Measurements from ENCODE around the gene ESPNL.

Gene ESPNL

GRCh38 chr2:238117199-238118154, 17.3 kb downstream of the ESPNL start:
- DNase-seq = no peak

- no peak for DNase-seq
Observed at GRCh38 chr2:238119756-238120462, 19.8 kb downstream of the ESPNL start.

- no peak for DNase-seq
Observed at GRCh38 chr2:238120463-238121298, 20.5 kb downstream of the ESPNL start.

GRCh38 chr2:238121511-238122286, 21.6 kb downstream of the ESPNL start:
- no peak for DNase-seq

- no peak for DNase-seq
Observed at GRCh38 chr2:238122287-238123217, 22.4 kb downstream of the ESPNL start.

- no peak for DNase-seq
Observed at GRCh38 chr2:238123218-238123971, 23.3 kb downstream of the ESPNL start.

GRCh38 chr2:238123991-238124470, 23.9 kb downstream of the ESPNL start:
- no peak for DNase-seq

GRCh38 chr2:238124488-238125126, 24.5 kb downstream of the ESPNL start:
- DNase-seq = no peak

GRCh38 chr2:238125127-238125885, 25.2 kb downstream of the ESPNL start:
- no peak for DNase-seq

- DNase-seq = no peak
Observed at GRCh38 chr2:238126338-238126737, 26.2 kb downstream of the ESPNL start.

- no peak for DNase-seq
Observed at GRCh38 chr2:238126775-238127164, 26.6 kb downstream of the ESPNL start.

GRCh38 chr2:238127165-238128060, 27.3 kb downstream of the ESPNL start:
- DNase-seq = no peak

GRCh38 chr2:238128061-238128440, 27.9 kb downstream of the ESPNL start:
- no peak for DNase-seq

- no peak for DNase-seq
Observed at GRCh38 chr2:238128534-238129001, 28.4 kb downstream of the ESPNL start.

- DNase-seq = no peak
Observed at GRCh38 chr2:238129166-238130010, 29.2 kb downstream of the ESPNL start.

GRCh38 chr2:238130111-238130695, 30.1 kb downstream of the ESPNL start:
- DNase-seq = no peak

Data from T-helper 9 cell (primary cell).